Keratinocyte (primary cell): ENCODE measurements around the gene PPIL4. TPM values are rescaled to one million over a fixed set of nuclear protein-coding genes. Genes with fewer than 3 reads are reported as not detected.

Experiments
- DNase-seq: peaks from one replicate; pipeline ENCODE4 v3.0.0-alpha.2; 2011; ENCODE audit warnings: low read depth, missing footprints, low spot score
- FAIRE-seq: peaks from 2 replicates; lab custom pipeline; 2011; peaks lifted over from hg19 to GRCh38; lab: Jason Lieb, UNC
- H2AFZ ChIP-seq: 2 replicates; pipeline ENCODE4 v1.6.0; 2012; ENCODE audit warnings: low read length, control low read depth, inconsistent platforms; ENCODE audit not compliant: control insufficient read depth
- H3K27ac ChIP-seq: 2 replicates; pipeline ENCODE4 v1.5.1; 2011; ENCODE audit warnings: low read length; ENCODE audit not compliant: control insufficient read depth, insufficient read depth
- H3K27me3 ChIP-seq: 3 replicates; pipeline ENCODE4 v1.6.0; 2011; ENCODE audit warnings: low read length; ENCODE audit not compliant: control insufficient read depth, insufficient read depth; ENCODE audit errors: extremely low read depth
- H3K36me3 ChIP-seq, 2 experiments: 2 replicates in 1 of 2; 3 replicates in 1 of 2; pipeline ENCODE4 v1.5.1; 2011; ENCODE audit warnings: low read length in 2 of 2, mild to moderate bottlenecking in 1 of 2; ENCODE audit not compliant: control insufficient read depth in 2 of 2, insufficient read depth in 2 of 2; ENCODE audit errors: extremely low read depth in 1 of 2
- H3K4me1 ChIP-seq: 3 replicates; pipeline ENCODE4 v1.5.1; 2011; ENCODE audit warnings: low read length; ENCODE audit not compliant: control insufficient read depth, insufficient read depth; ENCODE audit errors: extremely low read depth
- H3K4me2 ChIP-seq: 3 replicates; pipeline ENCODE4 v1.6.0; 2011; ENCODE audit warnings: low read depth, low read length; ENCODE audit not compliant: control insufficient read depth, insufficient read depth; ENCODE audit errors: extremely low read depth
- H3K4me3 ChIP-seq, 3 experiments: fragments of 200-600 bp in 1 of 3; sonication (generic) in 1 of 3; 2 replicates in 2 of 3; 3 replicates in 1 of 3; pipeline ENCODE4 v1.5.1; 2011 to 2016; ENCODE audit warnings: low read length in 3 of 3, mild to moderate bottlenecking in 3 of 3, control low read depth in 2 of 3, inconsistent platforms in 1 of 3, low read depth in 1 of 3, mixed read lengths in 1 of 3, mixed run types in 1 of 3, moderate library complexity in 1 of 3; ENCODE audit not compliant: control insufficient read depth in 2 of 3, insufficient read depth in 2 of 3; ENCODE audit errors: extremely low read depth in 1 of 3
- H3K79me2 ChIP-seq: 2 replicates; pipeline ENCODE4 v1.6.0; 2012; ENCODE audit warnings: low read length; ENCODE audit not compliant: control insufficient read depth, insufficient read depth
- H3K9ac ChIP-seq: 3 replicates; pipeline ENCODE4 v1.6.0; 2011; ENCODE audit warnings: low read length; ENCODE audit not compliant: control insufficient read depth, insufficient read depth; ENCODE audit errors: extremely low read depth
- H3K9me1 ChIP-seq: 3 replicates; pipeline ENCODE4 v1.6.0; 2011; ENCODE audit warnings: low read length; ENCODE audit not compliant: control insufficient read depth, insufficient read depth; ENCODE audit errors: extremely low read depth
- H3K9me3 ChIP-seq: 2 replicates; pipeline ENCODE4 v1.5.1; 2012; ENCODE audit warnings: low read depth, low read length; ENCODE audit not compliant: control insufficient read depth
- H4K20me1 ChIP-seq: 3 replicates; pipeline ENCODE4 v1.6.0; 2011; ENCODE audit warnings: low read length; ENCODE audit not compliant: control insufficient read depth, insufficient read depth; ENCODE audit errors: extremely low read depth
- EZH2 ChIP-seq: IDR thresholded peaks from one replicate; pipeline ENCODE4 v1.6.1; 2012; ENCODE audit warnings: inconsistent platforms, mild to moderate bottlenecking, low read length, moderate library complexity
- dilution Hi-C: fragments of 300-500 bp; cut with MboI; formaldehyde crosslinking; loops from one replicate; pipeline ENCODE4 v1.7.0; 2020; ENCODE audit warnings: low sequenced_read_pairs; ENCODE audit not compliant: extremely low pct_ligation_motif_present
- polyA minus RNA-seq, 3 experiments: library from RNA; depleted of rRNA, polyadenylated mRNA; stranded (reverse); fragments of >200 nt; gene quantifications; 1 replicate in 1 of 3; 2 replicates in 1 of 3; 3 replicates in 1 of 3; pipeline ENCODE4 v1.2.3, GENCODE V29; 2011
- polyA plus RNA-seq, 5 experiments: library from polyadenylated mRNA; depleted of rRNA in 3 of 5; stranded (reverse) in 3 of 5; stranded (forward) in 1 of 5; unstranded in 1 of 5; fragments of >200 nt; gene quantifications; 1 replicate in 1 of 5; 2 replicates in 3 of 5; 3 replicates in 1 of 5; pipeline versions ENCODE4 v1.2.1 to v1.2.3, GENCODE V29; 2011 to 2012; ENCODE audit warnings: missing spikeins in 2 of 5, low read depth in 1 of 5, low replicate concordance in 1 of 5
- TF ChIP-seq, protein P1 (sequence below), 3 experiments: IDR thresholded peaks in 1 of 3; conservative IDR thresholded peaks in 1 of 3; optimal IDR thresholded peaks in 1 of 3; 2 replicates in 2 of 3; 3 replicates in 1 of 3; pipeline versions ENCODE3 to v1.5.1; 2011; ENCODE audit warnings: low read length in 3 of 3, mild to moderate bottlenecking in 3 of 3, moderate library complexity in 2 of 3, control low read depth in 1 of 3, inconsistent platforms in 1 of 3; ENCODE audit not compliant: insufficient read depth in 2 of 3; ENCODE audit errors: extremely low read depth in 1 of 3

Gene PPIL4, protein sequence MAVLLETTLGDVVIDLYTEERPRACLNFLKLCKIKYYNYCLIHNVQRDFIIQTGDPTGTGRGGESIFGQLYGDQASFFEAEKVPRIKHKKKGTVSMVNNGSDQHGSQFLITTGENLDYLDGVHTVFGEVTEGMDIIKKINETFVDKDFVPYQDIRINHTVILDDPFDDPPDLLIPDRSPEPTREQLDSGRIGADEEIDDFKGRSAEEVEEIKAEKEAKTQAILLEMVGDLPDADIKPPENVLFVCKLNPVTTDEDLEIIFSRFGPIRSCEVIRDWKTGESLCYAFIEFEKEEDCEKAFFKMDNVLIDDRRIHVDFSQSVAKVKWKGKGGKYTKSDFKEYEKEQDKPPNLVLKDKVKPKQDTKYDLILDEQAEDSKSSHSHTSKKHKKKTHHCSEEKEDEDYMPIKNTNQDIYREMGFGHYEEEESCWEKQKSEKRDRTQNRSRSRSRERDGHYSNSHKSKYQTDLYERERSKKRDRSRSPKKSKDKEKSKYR
- polyA plus RNA-seq (6.0 to 14.0 TPM (median 6.9 TPM) in 3 replicates), polyA minus RNA-seq (1.5 to 6.9 TPM (median 3.1 TPM) in 3 replicates)
- polyA plus RNA-seq (2011; ENCODE audit: low read depth), result 64.2 TPM
- 5.8 and 7.9 TPM in 2 replicates for polyA plus RNA-seq (2011; cell fraction: cytosol; rRNA removed)
- polyA plus RNA-seq (2011; cell fraction: nucleus; rRNA removed), result 8.0 and 15.5 TPM in 2 replicates
- 16.2 and 18.7 TPM in 2 replicates for polyA plus RNA-seq (2012; ENCODE audit: low replicate concordance)
- polyA minus RNA-seq (2011; cell fraction: cytosol; rRNA and poly(A)+ RNA removed), result 4.6 TPM
- 3.8 and 9.5 TPM in 2 replicates for polyA minus RNA-seq (2011; cell fraction: nucleus; rRNA and poly(A)+ RNA removed)

DNA sequence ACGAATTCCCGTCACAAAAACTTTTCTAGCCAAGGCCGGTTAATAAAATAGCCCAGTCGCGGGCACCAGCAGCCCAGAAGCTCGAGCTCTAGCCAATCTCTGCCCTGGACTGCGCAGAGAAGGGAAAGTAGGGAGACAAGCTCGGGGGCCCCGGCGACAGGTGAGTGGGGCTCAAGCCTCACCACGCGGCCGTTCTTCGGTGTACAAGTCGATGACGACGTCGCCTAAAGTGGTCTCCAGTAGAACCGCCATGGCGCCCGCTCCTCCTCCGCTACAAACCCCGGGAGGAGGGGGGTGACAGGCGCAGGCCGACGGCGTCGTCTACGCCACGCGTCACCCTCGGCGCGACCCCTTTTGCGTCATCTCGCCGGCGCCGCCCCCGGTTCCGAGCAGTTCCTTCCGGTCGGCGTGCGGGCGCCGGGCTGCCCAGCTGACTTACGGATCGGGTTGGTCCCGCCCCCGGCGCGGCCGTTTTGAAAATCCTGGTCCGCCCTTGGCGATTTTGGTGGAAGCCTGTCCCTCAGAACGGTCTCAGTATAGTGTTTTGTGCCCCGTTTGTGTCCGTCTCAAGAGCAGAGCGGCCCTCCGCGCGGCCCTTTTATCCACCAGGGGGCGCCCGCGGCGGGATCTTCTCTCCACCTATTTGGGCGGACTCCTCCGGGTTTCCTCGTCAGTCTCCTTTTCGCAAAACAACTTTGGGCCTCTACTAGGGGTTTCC is at the start of gene PPIL4:
PPIL4 (minus strand) TSS at position 290 of the 718 bp plus-strand sequence; CDS start at position 252, 38 bp downstream.
- peak within 1 kb of the TSS; percentile 98 for H3K27ac ChIP-seq
- no peaks in the 10 kb centered on the region for H3K27me3 ChIP-seq
- peak within 1 kb of the TSS; percentile 90 to 100 (median 99) for H3K4me3 ChIP-seq
- dilution Hi-C loops, result no loop called here
- peak within 1 kb of the TSS; percentile 86 for H2AFZ ChIP-seq
- DNase-seq (no peak), FAIRE-seq (no peak)
- peak within 1 kb of the TSS; percentile 99 for H3K9ac ChIP-seq
- H3K4me1 ChIP-seq, result peaks cover 18% of the 10 kb centered on the region
- no peaks in the 10 kb centered on the region for H3K9me3 ChIP-seq
- H3K9me1 ChIP-seq, result no peaks in the 10 kb centered on the region
- peaks cover 42% of the 10 kb centered on the region for H3K79me2 ChIP-seq
- no peaks in the 10 kb centered on the region for H3K36me3 ChIP-seq
- TF ChIP-seq EZH2, result no peak
- TF ChIP-seq, protein P1, sequence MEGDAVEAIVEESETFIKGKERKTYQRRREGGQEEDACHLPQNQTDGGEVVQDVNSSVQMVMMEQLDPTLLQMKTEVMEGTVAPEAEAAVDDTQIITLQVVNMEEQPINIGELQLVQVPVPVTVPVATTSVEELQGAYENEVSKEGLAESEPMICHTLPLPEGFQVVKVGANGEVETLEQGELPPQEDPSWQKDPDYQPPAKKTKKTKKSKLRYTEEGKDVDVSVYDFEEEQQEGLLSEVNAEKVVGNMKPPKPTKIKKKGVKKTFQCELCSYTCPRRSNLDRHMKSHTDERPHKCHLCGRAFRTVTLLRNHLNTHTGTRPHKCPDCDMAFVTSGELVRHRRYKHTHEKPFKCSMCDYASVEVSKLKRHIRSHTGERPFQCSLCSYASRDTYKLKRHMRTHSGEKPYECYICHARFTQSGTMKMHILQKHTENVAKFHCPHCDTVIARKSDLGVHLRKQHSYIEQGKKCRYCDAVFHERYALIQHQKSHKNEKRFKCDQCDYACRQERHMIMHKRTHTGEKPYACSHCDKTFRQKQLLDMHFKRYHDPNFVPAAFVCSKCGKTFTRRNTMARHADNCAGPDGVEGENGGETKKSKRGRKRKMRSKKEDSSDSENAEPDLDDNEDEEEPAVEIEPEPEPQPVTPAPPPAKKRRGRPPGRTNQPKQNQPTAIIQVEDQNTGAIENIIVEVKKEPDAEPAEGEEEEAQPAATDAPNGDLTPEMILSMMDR (optimal IDR thresholded peaks at IDR 0.05 in 1 of 3, IDR thresholded peaks at IDR 0.05 in 1 of 3, conservative IDR thresholded peaks at IDR 0.05 in 1 of 3; ENCODE audit: extremely low read depth in 1 of 3, insufficient read depth in 2 of 3, low read length in 3 of 3), result peak; percentile 65 to 88 (median 82)
- no peaks in the 10 kb centered on the region for H4K20me1 ChIP-seq
- H3K4me2 ChIP-seq, result peak within 1 kb of the TSS; percentile 100

DNA sequence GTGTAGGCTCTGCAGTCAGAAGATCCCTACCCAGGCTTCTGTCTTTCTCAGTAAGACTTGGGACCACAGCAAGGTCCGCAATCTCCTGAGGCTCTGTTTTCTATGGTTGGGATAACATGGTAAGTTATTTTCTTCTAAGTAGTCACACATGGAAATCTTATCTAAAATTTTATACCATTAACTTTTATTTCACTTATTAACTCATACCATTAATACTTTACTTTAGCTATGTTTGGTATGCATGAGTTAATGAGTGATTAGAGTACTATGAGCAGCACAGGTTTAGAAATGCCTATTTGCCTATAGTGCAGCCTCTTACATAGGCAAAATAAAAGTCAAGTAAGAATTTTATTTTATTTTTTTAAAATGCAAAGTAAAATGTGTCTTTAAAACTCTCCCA is 47.6 kb upstream of the PPIL4 start:
- Histone ChIP-seq H3K27ac (no peak overlapping the region), H3K36me3 (peaks cover 8 to 16% of the 10 kb centered on the region in 2 experiments), H3K4me1 (no peaks in the 10 kb centered on the region), H3K27me3 (no peaks in the 10 kb centered on the region), H3K9me3 (no peaks in the 10 kb centered on the region), H2AFZ (no peak overlapping the region), H4K20me1 (no peaks in the 10 kb centered on the region), H3K4me3 (no peak overlapping the region), H3K4me2 (no peak overlapping the region), H3K79me2 (no peaks in the 10 kb centered on the region), H3K9ac (no peak overlapping the region), H3K9me1 (no peaks in the 10 kb centered on the region)
- DNase-seq, result no peak
- FAIRE-seq, result no peak
- TF ChIP-seq, protein P1 (optimal IDR thresholded peaks at IDR 0.05 in 1 of 3, IDR thresholded peaks at IDR 0.05 in 1 of 3, conservative IDR thresholded peaks at IDR 0.05 in 1 of 3; ENCODE audit: extremely low read depth in 1 of 3, insufficient read depth in 2 of 3, low read length in 3 of 3), result no peak
- no peak for TF ChIP-seq EZH2
- dilution Hi-C loops, result no loop called here
